NCI-H146 (cell line): ENCODE results near the gene CD3D.

ENCODE experiments used
- DNase-seq: peaks from one replicate; lab custom pipeline; 2025; lab: John Stamatoyannopoulos, UW

CD3D gene

DNA sequence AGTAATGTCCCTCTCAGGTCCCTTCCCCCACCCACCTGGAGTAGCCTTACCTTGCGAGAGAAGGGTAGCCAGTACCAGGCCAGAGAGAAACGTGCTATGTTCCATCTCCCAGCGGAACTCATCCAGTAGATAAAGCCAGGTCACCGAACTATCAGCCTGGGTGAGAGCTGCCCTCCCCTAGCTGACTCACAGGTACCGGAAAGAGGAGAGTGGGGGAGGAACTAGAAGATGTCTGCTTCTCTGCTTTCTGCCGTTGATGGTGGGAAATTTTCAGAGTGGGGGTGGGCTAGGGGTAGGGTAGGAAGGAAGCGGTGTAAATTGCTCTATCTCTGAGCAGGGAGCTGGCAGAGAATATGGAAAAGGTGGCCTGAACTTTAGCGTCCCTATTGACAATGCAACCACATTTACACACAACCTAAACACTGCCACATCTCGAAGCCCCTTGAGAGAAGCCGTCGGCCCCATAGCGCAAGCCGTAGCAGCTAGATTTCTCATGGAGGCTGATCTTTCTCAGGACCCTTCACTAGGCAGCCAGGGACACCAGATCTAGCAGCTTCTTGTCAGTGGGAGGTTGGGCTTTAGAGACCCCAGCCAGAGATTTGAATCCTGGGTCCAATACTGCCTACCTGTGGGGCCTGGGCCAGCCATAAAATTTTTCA lies at the start of gene CD3D:
Gene CD3D (minus strand): TSS at position 203 of the 659 bp plus-strand sequence. CDS start 98 bp downstream, at position 105.
- DNase-seq: no peak

DNA sequence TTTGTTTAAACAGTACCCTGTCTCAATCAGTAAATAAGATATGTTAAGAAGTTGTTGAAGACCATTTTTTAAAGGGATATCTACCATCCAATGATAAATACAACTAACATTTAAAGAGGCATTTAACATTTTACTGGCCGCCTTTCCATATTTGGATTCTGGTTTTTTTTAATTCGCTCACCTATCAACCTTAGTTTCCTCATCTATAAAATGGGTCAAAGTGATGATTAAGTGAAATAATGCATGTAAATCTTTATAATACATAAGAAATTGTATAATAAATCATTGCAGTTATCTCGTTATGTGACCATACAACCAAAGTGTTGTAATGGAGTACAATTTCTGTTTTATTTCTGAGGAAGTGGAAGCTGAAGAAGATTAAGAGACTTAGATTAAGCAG lies 41.2 kb upstream of the CD3D start:
- DNase-seq: no peak

DNA sequence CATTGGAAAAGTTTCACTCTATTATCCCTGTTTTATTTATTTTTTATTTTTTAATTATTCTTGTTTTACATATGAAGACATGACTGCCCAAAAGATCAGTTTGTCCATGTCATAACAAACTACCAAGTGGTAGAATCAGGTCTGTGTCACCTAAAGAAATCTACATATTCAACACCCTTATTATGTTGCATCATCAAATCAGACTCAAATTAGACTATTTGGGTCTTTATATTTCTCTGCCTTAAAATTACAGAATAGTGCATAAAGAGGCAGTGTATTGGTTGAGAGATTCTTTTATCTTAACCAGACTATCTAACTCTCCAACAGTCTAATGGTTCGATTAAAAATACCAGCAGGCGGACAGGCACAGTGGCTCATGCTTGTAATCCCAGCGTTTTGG lies 40.4 kb upstream of the CD3D start:
- no peak for DNase-seq

DNA sequence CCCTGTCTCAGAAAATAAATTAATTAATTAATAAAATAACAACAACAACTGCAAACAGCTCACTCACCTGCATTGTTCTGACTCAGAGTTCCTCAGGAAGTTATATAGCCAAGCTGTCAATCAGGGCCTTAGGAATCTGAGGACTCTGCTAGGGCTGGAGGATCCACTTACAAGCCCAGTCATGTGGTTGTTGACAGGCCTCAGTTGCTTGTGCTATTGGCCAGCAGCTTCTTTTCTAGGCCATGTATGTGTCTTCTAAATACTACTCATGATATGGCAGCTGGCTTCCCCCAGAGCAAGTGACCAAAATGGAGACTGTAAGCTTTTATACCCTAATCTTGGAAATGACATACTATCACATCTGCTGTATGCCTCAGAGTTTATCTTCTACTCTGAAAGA lies 38.1 kb upstream of the CD3D start:
- DNase-seq: no peak

DNA sequence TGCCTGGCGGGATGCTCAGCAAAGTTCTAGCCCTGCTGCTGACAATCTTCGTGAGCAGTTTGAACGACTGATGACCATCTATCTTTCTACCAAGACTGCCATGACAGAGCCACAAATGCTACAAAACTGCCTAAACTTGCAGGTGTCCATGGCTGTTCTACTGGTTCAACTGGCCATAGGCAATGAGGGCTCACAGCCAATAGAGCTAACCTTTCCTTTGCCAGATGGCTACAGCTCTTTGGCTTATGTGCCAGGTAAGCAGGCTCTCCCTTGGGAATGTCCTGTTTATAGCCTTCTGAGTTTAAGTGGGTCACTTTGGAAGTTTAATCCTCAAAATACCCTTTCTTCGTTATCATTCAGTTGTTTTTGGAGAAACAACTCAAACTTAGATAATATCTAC lies 37.0 kb upstream of the CD3D start:
- no peak for DNase-seq

DNA sequence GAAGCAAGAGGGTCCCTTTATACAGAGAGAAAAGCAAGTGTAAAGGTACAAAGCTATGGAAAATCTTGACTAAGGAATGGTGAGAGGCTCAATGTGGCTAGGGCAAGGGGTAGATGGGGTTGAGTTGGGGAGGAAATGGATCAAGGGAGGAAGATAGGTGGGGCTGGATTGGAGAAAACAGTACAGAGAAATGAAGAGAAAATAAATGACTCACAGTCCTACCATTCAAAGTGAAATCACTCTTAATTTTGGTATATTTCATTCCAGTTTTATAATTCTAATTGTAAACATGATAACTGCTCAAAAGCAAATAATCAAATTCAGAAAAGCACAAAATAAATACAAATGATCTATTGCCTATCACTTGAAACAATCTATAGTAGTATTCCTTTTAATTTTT lies 33.5 kb upstream of the CD3D start:
- DNase-seq: no peak

DNA sequence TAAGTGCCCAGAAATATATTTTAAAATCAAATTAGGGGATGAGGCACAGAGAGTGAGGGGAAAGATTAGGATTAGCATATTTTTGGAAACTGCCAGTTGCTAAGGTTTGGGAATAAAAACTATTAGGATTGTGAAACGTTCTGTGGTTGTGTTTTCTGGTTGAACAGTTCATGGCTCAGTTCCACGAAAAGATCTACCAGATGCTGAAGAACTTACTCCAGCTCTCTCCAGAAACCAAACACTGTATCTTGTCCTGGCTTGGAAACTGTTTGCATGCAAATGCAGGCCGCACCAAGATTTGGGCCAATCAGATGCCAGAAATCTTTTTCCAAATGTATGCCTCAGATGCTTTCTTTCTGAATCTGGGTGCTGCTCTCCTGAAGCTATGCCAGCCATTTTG lies 32.2 kb upstream of the CD3D start:
- DNase-seq: no peak

DNA sequence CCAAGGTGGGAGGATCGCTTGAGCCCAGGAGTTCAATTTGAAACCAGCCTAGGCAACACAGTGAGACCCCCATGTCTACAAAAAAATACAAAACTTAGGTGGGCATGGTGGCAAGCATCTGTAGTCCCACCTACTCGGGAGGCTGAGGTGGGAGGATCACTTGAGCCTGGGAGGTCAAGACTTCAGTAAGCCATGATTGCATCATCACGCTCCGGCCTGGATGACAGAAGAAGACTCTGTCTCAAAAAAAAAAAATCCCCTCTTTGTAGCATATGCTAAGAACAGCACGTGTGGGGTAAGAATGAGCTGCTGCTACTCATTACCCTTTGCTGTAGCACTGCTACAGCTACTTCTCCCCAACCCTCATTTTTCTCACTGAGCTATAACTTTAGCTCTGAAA lies 31.4 kb upstream of the CD3D start:
- no peak for DNase-seq

DNA sequence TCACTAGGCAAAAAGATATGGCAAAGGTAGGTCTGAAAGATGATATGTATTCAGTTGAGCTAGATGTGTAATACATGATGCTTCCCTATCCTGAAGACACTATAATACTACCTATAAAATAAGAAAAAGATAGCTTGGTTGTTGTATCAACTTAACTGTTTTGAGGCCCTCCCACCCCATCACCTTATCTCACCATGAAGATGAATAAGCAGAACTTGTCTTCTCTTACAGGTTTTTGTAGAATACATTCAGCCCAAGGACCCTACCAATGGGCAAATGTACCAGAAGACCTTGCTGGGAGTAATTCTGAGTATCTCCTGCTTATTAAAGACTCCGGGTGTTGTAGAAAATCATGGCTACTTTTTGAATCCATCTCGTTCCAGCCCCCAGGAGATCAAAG lies 30.8 kb upstream of the CD3D start:
- no peak for DNase-seq

DNA sequence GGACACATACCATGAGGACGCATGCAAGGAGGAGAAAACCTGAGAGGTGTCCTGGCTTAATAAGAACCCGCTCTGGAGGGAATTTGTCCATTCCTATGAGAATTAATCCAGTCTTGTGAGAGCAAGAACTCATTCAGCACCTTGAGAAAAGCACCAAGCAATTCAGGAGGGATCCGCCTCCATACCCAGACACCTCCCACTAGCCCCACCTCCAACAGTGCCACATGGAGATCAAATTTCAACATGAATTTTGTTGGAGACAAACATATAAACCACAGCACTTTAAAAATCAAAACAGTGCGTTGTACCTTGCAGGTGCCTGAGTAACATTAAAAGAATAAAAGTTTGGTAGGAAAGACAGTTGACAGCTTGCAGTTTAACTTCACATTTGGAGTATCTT lies 28.3 kb upstream of the CD3D start:
- no peak for DNase-seq

DNA sequence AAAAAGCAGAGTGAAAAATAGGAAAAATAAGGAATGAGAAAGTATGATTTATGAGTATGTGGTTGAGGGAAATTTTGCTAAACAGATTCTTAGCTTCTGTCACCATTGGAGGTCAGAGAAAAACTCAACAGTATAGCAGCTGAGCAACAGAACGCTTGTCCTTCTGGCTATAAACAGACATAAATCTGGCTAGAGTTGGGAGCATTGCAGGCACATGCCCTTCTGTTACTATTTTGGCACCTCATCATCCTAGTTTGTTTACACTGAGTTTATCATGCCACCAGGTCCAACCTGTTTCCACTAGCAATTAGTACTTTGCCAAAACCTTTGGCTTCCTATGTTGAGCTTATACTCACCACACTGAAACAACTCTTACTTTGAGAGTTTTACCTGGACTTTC lies 23.8 kb upstream of the CD3D start:
- DNase-seq: no peak

DNA sequence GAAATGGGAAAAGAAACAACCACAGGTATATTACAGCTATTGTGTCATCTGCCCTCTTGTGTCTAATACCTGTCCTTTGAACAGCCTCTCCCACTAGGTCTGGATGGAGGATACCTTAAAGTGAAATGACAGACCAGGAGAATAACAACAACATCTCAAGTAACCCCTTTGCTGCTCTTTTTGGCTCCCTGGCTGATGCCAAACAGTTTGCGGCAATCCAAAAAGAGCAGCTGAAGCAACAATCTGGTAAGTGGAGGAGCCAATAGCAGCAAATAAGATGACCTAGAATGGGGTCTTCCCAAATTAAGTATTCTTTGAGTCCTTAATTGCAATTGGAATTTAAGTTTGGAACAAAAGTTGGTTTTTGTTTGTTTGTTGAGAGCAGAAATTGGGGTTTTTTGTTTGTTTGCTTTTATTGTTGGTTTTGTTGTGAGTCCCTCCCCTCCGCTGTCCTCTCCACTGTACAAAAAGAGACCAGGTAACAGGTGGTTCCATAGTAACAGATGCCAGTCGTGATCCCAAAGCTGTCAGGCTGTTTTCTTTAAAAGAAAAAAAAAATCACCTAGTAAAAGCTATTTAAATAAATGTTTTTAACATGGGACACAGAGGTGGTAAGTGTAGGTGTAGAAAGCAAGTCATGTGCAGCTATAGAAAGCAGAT lies 22.6 kb upstream of the CD3D start:
- DNase-seq: no peak

DNA sequence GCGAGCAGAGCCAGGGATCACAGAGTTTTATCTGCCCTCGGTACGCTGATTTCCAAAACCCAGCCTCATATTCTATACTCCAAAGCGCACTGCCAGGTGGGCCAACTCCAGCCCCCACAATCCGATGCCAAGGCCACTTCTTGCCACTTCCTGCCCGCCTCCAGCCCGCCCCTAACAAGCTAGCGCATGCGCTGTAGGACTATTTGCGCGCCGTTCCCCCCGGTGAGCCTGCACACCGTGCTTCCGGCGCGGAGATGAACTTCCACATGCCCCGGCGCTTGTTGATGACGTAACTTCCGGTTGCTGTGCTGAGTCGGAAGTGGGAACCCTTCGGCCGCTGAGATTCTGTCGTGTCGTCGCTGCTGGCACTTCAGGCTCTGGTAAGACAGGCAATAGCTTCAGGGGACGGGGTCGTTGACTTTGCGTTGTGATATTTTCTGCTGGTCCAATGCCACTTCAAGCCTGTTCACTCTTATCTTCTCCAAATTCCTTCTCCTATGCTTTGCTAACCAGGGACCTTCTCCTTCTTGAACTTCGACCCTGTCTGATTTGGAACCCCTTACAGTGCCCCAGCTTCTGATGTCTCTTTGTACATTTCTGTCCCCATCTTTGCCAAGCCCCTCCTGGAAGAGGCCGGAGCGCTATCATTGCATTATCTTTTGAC lies 16.9 kb upstream of the CD3D start, which contains the start of gene UBE4A:
Gene UBE4A (plus strand): TSS at position 306 of the 664 bp plus-strand sequence. CDS start 5,481 bp downstream, outside the sequence.
- peak; percentile 94 for DNase-seq

DNA sequence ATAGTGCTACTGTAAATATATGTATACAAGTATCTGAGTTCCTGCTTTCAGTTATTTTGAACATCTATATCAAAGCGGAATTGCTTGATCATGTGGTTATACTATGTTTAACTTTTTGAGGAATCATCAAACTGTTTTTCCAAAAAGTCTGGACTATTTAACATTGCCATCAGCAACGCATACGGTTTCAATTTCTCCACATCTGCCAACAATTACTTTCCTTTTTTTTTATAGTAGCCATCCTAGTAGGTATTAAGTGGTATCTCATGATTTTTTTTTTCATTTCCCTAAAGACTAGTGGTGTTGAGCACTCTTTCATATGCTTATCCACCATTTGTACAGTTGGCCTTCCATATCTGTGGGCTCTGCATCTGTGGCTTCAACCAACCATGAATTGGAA lies 15.6 kb upstream of the CD3D start:
- DNase-seq: no peak

DNA sequence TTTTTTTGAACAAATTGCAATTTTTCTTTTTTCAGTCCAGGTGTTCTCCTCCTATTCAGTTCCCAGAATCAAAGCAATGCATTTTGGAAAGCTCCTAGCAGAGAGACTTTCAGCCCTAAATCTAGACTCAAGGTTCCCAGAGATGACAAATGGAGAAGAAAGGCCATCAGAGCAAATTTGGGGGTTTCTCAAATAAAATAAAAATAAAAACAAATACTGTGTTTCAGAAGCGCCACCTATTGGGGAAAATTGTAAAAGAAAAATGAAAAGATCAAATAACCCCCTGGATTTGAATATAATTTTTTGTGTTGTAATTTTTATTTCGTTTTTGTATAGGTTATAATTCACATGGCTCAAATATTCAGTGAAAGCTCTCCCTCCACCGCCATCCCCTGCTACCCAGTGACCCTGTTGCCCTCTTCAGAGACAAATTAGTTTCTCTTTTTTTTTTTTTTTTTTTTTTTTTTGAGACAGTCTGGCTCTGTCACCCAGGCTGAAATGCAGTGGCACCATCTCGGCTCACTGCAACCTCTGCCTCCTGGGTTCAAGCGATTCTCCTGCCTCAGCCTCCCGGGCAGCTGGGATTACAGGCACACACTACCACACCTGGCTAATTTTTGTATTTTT lies 10.7 kb upstream of the CD3D start:
- no peak for DNase-seq

DNA sequence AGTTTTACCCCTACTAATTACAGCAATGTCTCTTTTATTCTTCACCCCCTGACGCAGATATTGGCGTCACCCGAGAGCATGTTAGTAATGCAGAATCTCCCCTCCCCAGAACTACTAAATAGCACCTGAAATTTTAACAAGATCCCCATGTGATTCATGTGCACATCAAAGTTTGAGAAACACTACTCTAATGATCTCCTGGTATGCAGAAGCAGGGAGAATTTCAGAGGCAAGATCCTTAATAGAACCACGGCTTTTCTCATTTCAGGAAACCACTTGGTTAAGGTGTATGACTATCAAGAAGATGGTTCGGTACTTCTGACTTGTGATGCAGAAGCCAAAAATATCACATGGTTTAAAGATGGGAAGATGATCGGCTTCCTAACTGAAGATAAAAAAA lies 7.0 kb upstream of the CD3D start:
- DNase-seq: no peak

DNA sequence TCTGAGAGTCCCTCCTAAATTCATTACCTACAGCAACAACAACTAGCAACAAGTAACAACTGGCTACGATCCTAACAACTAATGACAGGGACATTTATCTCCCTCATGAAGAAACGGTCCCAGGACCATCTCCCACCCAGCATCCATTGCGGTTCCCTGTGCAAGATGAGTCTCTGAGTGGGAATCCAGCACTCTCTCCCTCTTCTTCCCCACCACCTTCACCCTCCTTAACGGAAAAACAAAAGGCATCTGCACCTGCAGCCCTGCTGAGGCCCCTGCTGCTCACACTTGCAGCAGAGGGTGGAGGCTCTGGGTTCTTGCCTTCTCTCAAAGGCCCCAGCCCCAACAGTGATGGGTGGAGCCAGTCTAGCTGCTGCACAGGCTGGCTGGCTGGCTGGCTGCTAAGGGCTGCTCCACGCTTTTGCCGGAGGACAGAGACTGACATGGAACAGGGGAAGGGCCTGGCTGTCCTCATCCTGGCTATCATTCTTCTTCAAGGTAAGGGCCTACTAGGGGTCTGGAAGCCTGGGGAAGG lies 1.5 kb upstream of the CD3D start, which contains the start of gene CD3G:
Gene CD3G (plus strand): TSS at position 364 of the 535 bp plus-strand sequence. CDS start 80 bp downstream, at position 444.
- peak; percentile 32 for DNase-seq

DNA sequence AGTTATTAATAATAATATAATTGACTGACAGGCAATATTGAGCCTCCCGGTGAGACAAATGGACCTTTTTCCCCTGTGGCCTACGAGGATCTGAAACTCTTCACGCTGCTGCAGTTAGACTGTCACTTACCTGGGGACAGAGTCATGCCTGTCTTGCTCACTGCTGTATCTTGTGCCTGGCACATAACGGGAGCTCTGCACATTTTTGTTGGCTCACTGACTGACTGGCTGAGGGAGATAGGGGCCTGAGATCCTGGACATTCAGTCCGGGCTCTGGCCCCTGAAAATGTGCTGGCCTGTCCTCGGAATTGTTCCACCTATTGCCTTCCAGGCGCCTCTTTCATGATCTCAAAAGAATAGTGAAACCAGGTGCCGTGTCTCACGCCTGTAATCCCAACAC lies 743 bp upstream of the CD3D start:
- DNase-seq: no peak

DNA sequence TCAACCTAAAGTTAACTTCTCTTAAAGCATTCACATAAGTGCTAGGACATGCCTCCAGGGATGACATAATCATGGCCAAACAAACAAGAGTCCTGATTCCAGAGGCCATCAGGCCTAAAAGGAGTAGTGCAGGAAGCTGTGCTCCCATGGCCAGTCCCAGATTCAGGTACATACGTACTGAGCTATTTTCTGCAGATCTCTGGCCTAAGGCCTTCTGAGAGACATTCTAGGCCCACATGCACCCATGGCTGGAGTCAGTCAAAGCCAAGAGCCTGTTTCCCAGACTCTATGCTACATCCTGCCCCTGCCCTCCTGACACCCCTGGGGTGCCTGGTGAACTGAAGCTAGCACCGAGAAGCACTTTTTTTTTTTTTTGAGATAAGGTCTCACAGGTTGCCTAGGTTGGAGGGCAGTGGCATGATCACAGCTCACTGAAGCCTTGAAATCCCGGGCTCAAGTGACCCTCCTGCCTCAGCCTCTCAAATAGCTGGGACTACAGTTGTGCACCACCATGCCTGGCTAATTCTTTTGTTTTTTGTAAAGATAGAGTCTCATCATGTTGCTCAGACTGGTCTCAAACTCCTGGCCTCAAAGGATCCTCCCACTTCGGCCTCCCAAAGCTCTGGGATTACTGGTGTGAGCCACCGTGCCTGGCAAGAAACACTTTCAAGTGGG lies 553 bp downstream of the CD3D start:
- DNase-seq: no peak

DNA sequence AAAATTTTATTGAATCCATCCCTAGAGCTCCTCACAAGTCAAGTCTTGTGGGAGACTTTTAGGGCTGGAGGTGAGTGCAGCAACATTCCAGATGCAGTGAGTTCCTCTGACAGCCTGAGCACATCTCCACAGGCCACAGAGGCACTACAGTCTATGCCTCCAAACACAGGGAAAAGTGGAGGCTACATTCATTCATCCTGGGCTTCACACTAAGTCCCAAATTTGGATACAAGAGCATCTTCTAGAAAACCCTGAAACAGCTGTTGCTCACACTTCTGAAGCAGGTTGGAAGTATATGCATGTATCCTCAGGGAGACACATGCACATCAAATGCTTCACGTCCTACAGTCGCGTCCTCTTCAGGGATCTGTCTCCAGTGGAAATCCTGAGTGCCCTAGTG lies 1.2 kb downstream of the CD3D start:
- DNase-seq: no peak

DNA sequence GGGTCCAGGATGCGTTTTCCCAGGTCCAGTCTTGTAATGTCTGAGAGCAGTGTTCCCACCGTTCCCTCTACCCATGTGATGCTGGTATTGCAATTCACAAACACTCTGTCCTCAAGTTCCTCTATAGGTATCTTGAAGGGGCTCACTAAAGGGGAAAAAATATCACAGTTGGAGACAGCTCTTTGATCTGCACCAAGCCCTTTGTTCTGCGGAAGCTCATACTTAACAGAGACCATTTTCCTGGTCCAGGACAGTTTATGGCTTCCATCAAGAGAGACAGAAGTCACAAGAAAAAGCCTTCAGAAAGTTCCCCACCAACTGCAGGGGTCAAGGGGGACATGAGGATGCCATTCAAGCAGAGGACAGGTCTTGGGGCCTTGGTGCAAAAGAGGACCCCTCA lies 2.1 kb downstream of the CD3D start:
- DNase-seq: no peak
